ENCODE measurements around the gene TMEM53. TPM values are rescaled to one million over a fixed set of nuclear protein-coding genes. Genes with fewer than 3 reads are reported as not detected.

Gene TMEM53
- total RNA-seq, 3 donors from 2014 or later: 8.3 to 9.4 (median 9.2) TPM

GRCh38 chr1:44664730-44665370, 9.4 kb downstream of the TMEM53 start:
- TF ChIP-seq POLR2A (IDR thresholded peaks at IDR 0.05) (no peak), POLR2AphosphoS5 (IDR thresholded peaks at IDR 0.05) (no peak)
- TF ChIP-seq, protein P1, sequence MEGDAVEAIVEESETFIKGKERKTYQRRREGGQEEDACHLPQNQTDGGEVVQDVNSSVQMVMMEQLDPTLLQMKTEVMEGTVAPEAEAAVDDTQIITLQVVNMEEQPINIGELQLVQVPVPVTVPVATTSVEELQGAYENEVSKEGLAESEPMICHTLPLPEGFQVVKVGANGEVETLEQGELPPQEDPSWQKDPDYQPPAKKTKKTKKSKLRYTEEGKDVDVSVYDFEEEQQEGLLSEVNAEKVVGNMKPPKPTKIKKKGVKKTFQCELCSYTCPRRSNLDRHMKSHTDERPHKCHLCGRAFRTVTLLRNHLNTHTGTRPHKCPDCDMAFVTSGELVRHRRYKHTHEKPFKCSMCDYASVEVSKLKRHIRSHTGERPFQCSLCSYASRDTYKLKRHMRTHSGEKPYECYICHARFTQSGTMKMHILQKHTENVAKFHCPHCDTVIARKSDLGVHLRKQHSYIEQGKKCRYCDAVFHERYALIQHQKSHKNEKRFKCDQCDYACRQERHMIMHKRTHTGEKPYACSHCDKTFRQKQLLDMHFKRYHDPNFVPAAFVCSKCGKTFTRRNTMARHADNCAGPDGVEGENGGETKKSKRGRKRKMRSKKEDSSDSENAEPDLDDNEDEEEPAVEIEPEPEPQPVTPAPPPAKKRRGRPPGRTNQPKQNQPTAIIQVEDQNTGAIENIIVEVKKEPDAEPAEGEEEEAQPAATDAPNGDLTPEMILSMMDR (IDR thresholded peaks at IDR 0.05): no peak
- no peaks in the 10 kb centered on the region for H3K9me3 ChIP-seq
- DNase-seq (ENCODE audit: low spot score in 2 of 2): no peak
- no peak overlapping the region for H3K27ac ChIP-seq
- H3K4me1 ChIP-seq: no peaks in the 10 kb centered on the region
- no peaks in the 10 kb centered on the region for H3K27me3 ChIP-seq
- H3K36me3 ChIP-seq: no peaks in the 10 kb centered on the region
- intact Hi-C loops (cut with DNase I; ENCODE audit: low total_unique reads): loop anchor here (5.0 kb wide), 1 partner anchor 1878 kb away; no protein-coding TSS in a partner anchor
- H3K4me3 ChIP-seq: no peak overlapping the region

DNA sequence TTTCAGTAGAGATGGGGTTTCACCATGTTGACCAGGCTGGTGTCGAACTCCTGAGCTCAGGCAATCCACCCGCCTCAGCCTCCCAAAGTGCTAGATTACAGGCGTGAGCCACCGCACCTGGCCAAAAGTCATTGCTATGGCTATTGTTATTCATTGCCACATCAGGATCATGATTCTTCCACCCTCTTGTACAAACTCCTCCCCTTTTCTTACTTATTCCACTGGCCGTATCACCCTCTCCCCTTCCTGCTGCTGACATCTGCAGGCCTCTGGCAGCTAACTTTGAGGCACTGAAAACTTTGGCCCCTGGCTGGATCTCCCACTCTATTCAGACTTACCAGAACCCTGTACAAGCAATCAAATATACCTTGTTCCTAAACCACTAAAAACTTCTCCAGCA, 10.9 kb downstream of the TMEM53 start:
- Histone ChIP-seq H3K27ac (no peak overlapping the region), H3K4me1 (no peaks in the 10 kb centered on the region), H3K27me3 (no peaks in the 10 kb centered on the region), H3K36me3 (no peaks in the 10 kb centered on the region), H3K4me3 (no peak overlapping the region), H3K9me3 (no peaks in the 10 kb centered on the region)
- intact Hi-C loops (cut with DNase I; ENCODE audit: low total_unique reads): loop anchor here (5.0 kb wide), 1 partner anchor 1876 kb away; no protein-coding TSS in a partner anchor
- DNase-seq (ENCODE audit: low spot score in 2 of 2): no peak
- TF ChIP-seq POLR2A (IDR thresholded peaks at IDR 0.05) (no peak), POLR2AphosphoS5 (IDR thresholded peaks at IDR 0.05) (no peak)
- TF ChIP-seq, protein P1 (IDR thresholded peaks at IDR 0.05): no peak

DNA sequence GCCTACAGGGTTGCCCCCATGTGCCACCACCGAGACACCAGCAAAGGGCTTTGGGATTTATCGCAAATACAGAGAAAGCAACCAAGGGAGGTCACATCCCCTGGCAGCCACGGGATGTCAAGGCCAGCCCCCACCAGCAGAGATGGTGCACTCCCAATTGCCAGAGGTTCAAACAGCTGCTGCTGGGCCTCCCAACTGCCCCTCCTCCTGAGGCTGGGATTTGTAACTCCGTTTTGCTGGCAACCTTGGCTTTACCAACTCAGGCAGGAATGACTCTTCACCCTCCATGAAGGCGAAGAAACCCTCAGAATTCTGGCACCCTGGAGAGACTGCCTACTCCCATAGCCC, 11.6 kb downstream of the TMEM53 start:
- intact Hi-C loops (cut with DNase I; ENCODE audit: low total_unique reads): loop anchor here (5.0 kb wide), 1 partner anchor 1875 kb away; no protein-coding TSS in a partner anchor
- no peak overlapping the region for H3K27ac ChIP-seq
- H3K9me3 ChIP-seq: no peaks in the 10 kb centered on the region
- DNase-seq (ENCODE audit: low spot score in 2 of 2): no peak
- H3K4me3 ChIP-seq: no peak overlapping the region
- H3K36me3 ChIP-seq: no peaks in the 10 kb centered on the region
- H3K27me3 ChIP-seq: no peaks in the 10 kb centered on the region
- TF ChIP-seq POLR2A (IDR thresholded peaks at IDR 0.05): no peak
- TF ChIP-seq, protein P1 (IDR thresholded peaks at IDR 0.05): no peak
- TF ChIP-seq POLR2AphosphoS5 (IDR thresholded peaks at IDR 0.05): no peak
- no peaks in the 10 kb centered on the region for H3K4me1 ChIP-seq

GRCh38 chr1:44661781-44662682, 12.2 kb downstream of the TMEM53 start:
- no peak for TF ChIP-seq POLR2A (IDR thresholded peaks at IDR 0.05)
- no peak for TF ChIP-seq POLR2AphosphoS5 (IDR thresholded peaks at IDR 0.05)
- TF ChIP-seq, protein P1 (IDR thresholded peaks at IDR 0.05): no peak
- intact Hi-C loops (cut with DNase I; ENCODE audit: low total_unique reads): loop anchor here (5.0 kb wide), 1 partner anchor 1875 kb away; no protein-coding TSS in a partner anchor
- DNase-seq (ENCODE audit: low spot score in 2 of 2): no peak

GRCh38 chr1:44660176-44660575, 14.1 kb downstream of the TMEM53 start:
- peak; percentile 35 to 62 for DNase-seq (ENCODE audit: low spot score in 2 of 2)
- Histone ChIP-seq H3K36me3 (no peaks in the 10 kb centered on the region), H3K4me3 (no peak overlapping the region), H3K4me1 (no peaks in the 10 kb centered on the region), H3K27me3 (no peaks in the 10 kb centered on the region), H3K9me3 (no peaks in the 10 kb centered on the region), H3K27ac (no peak overlapping the region)
- intact Hi-C loops (cut with DNase I; ENCODE audit: low total_unique reads): loop anchor here (5.0 kb wide), 1 partner anchor 1873 kb away; no protein-coding TSS in a partner anchor
- TF ChIP-seq POLR2AphosphoS5 (IDR thresholded peaks at IDR 0.05): no peak
- TF ChIP-seq POLR2A (IDR thresholded peaks at IDR 0.05): no peak
- TF ChIP-seq, protein P1 (IDR thresholded peaks at IDR 0.05): no peak

More at GRCh38 chr1:44661781-44662682, 12.2 kb downstream of the TMEM53 start:
- H3K36me3 ChIP-seq: no peaks in the 10 kb centered on the region
- no peaks in the 10 kb centered on the region for H3K9me3 ChIP-seq
- no peaks in the 10 kb centered on the region for H3K27me3 ChIP-seq
- no peak overlapping the region for H3K4me3 ChIP-seq
- no peak overlapping the region for H3K27ac ChIP-seq
- H3K4me1 ChIP-seq: no peaks in the 10 kb centered on the region

All from breast epithelium (tissue), 4 donors.